T1000 (cell line): ENCODE measurements around the gene IFITM5.
"Not testable (repeated sequence)": the region's sequence is repeated elsewhere in the genome, so short reads cannot be mapped to it uniquely, and the experiment has no call there.

Source experiments
- DNase-seq: peaks from one replicate; lab custom pipeline; 2025; ENCODE audit warnings: mixed read lengths; lab: John Stamatoyannopoulos, UW

Gene IFITM5

DNA sequence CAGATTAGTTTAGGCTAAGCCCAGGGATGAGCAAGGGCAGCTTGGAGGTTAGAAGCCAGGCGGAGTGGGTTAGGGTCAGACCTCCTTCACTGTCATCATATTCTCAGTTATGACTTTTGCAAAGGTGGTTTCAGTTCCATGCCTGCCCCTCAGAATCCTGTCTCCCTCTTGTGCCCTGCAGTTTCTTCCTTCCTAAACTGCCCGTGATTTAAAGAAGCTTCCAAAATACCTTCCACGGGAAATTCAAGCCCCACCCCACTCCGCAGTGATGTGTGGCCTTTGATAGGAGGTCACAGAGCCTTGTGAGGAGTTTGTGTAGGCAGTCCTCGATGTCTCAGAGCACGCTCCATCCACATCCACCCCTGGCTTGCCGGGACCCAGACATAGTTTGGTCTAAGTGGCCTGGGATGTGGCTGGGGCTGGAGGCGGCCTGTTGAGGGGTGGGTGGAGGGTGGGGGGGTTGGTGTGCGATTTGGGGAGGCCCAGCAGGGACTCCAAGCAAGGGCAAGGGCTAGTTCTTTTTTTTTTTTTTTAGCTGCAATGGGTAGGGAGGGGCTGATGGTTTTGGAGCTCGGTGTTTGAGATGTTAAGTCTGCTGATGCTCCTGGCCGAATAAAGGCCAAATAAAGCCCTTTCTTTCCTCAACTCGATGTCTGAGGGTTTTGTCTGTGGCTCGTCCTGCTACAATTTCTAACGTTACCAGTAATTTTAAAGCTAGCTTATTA lies 12.9 kb upstream of the IFITM5 start:
- DNase-seq = no peak

DNA sequence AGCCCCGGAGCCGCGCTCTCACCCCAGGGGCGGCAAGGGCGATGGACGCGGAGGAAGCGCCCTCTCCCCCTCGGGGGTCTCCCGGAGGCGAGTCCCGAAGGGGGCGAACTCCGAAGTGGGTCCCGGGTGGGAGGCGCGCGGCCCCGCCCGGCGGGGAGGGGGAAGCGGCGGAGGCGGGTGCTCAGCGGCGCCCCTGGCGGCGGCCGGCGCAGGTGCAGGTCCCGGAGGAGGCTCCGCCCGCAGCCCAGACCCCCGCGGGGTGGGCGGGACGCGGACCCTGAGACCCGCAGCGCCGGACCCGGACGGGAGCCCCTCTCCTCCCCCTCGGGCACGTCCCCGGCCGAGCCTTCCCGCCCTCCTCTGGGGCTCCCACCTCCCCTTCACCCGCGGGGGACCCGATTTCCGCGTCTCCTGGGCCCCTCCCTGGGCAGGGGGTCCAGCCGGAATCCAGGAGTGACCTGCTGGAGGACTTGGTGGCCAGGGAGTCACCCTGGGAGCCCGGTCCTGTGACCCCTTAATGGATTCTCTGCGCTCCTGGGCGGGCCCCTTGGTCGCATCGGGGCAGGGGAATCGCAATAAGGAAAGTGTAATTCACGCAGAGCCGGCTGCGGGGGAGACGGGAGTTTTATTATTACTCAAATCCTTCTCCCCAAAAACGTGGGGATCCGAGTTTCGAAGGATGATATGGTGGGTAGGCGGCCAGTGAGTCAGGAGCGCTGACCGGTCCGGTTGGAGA lies 11.9 kb upstream of the IFITM5 start:
- not testable (repeated sequence) for DNase-seq

DNA sequence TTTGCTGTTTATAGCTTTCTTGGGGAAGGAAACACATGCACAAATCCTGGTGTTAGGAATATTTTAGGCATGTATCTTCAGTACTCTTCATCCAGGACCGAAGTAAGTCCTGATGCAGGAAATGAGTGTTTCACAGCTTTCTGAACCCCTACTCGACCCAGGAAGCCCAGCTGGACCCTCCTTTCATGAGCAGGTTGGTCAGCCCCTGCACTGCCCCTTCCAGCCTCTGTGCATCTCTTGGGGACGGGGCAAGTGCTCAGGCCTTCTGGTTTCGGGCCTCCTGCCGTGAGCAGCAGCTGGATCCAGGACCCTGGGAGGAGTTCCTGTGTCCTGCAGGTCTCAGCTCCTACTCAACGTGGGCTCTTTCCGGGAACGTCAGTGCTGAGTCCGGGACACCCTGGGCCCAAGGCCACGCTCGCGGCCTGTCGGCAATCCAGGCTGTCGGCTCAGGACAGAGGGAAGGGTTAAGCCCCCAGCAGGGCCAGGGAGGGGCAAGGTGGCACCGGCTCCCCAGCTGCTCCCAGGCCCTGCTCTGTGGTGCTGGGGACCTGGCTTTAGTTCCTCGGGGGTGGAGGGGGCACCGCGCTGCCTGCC lies 10.8 kb upstream of the IFITM5 start:
- not testable (repeated sequence) for DNase-seq

DNA sequence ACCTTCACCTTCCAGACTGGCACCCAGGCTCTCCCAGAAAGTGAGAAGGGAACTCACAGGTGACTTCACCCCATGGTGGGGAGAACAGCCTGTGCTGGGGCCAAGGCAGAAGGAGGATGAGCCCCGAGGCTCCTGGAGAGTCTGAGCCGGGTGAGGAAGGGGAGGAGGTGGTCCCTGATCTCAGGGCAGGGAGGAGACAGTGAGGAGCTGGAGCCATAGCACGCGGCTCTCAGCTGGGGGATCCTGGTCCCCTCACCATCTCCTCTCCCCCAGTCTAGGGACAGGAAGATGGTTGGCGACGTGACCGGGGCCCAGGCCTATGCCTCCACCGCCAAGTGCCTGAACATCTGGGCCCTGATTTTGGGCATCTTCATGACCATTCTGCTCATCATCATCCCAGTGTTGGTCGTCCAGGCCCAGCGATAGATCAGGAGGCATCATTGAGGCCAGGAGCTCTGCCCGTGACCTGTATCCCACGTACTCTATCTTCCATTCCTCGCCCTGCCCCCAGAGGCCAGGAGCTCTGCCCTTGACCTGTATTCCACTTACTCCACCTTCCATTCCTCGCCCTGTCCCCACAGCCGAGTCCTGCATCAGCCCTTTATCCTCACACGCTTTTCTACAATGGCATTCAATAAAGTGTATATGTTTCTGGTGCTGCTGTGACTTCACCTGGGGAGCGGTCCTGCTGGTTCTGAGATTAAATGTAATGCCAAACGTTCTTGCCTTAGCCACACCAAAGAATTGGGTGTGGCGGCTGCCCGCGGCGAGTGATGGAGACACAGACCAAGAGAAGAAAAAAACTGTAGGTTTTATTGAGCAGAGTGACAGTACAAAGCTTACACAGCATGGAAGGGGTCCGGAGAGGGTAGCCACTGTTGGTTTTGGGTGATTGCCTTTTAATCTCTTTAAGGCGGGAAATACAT lies 9.7 kb upstream of the IFITM5 start:
- not testable (repeated sequence) for DNase-seq

DNA sequence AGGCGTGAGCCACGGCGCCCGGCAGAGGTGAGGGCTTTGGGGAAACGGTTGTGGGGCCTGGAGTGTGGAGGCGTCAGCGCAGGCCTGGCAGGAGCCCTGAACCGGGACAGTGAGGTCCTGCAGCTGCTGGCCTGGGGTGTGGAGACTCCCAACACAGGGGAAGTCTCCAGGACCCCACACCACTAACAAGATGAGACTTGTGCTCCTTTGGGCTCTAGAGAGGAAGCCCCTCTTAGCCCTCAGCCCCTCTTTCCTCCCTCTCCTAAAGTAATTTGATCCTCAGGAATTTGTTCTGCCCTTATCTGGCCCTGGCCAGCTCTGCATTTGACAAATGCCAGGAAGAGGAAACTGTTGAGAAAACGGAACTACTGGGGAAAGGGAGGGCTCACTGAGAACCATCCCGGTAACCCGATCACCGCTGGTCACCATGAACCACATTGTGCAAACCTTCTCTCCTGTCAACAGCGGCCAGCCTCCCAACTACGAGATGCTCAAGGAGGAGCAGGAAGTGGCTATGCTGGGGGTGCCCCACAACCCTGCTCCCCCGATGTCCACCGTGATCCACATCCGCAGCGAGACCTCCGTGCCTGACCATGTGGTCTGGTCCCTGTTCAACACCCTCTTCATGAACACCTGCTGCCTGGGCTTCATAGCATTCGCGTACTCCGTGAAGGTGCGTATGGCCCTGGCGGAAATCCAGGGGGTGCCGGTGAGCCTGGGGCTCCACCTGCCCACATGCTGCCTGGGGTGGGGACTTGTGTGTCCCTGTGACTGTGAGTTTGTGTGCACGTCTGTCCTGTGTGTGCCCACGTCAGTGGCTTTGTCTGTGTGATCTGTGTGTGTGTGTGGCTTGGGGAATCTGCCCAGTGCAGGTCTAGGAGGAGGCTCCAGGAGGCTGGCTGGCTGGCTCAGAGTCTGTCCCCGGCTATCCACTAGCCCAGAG lies 8.7 kb upstream of the IFITM5 start, which contains the start of gene IFITM2:
TSS of gene IFITM2 (plus strand) at position 51 of the 943 bp plus-strand sequence. CDS start at position 428, 377 bp downstream.
- not testable (repeated sequence) for DNase-seq

DNA sequence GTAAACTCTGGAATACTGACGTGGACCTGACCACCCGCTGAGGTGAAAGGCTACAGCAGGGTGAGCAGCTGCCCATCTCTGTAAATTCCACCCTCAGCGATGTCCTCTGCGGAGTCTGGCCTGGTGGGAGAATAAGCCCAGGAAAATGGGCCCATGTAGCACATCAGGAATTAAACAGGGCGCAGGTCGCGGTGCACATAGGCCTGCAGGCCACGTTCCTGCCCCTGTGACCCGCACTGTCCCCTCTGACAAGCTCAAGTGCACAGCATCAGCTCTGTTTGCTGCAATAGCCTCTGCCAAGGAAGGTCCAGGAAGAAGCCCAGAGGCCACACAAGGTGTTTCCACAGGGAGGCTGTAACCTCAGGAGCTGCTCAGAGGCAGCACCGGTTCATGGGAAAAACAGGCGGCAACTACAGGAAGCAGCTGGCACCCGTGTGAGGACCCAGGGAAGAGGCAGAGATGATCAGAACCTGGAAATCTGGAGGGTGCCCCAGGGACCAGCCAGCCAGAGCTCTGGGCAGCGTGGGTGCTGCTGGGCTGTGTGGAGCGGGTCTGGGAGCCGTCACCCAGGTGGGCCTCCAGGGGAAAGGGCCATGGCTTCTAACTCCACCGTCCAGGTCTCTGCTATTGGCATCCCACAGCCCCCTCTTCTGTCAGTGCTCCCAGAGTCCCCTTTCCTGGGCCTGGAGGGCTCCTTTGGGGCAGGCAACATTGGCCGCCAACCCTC lies 7.5 kb upstream of the IFITM5 start:
- no peak for DNase-seq

DNA sequence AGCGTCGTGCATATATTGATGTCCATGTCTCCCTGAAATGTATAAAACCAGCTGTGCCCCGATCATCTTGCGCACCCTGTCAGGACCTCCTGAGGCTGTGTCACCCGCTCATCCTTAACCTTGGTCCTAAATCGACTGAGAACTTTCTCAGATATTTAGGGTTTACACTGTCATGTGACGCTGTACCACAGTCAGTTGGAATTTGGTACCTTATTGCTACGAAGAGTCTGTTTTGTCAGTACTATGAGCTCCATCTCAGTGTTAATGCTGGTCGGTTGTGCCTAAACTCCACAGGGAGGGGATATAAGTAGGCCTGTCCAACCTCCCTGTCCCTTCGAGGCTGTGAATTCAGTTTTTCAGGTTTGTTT lies 6.5 kb upstream of the IFITM5 start:
- DNase-seq = no peak

DNA sequence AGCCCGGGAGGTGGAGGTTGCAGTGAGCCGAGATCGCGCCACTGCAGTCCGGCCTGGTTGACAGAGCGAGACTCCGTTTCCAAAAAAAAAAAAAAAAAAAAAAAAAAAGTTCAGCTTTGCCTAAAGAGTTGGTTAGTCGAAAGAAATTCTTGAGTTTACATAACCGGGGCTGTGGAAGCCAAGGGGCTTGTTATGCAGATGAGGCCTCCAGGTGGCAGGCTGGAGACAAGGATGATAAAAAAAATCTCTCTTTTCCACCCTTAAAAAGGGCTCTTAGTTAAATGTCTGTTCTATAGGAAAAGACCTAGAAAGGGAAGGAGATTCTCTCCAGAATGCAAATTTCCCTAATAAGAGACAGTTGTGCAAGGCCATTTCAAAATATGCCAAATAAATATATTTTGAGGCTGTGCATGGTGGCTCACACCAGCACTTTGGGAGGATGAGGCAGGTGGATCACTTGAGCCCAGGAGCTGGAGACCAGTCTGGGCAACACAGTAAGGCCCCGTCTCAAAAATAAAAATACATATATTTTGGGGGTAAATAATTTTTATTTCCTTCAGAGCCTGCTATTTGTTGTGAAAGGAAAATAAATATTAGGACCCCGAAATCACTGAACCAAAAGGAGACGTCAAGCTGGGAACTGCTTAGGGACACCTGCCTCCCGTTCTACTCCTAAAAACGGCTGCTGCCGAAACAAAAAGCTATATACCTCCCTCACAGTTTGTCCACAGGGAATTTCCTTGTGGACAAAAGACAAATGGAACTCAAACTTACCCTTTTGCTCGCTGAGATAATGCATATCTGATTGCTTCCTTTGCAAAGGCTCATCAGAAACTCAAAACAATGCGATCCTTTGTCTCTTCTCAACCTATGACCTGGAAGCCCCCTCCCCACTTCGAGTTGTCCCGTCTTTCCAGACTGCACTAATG lies 5.9 kb upstream of the IFITM5 start:
- DNase-seq = no peak

DNA sequence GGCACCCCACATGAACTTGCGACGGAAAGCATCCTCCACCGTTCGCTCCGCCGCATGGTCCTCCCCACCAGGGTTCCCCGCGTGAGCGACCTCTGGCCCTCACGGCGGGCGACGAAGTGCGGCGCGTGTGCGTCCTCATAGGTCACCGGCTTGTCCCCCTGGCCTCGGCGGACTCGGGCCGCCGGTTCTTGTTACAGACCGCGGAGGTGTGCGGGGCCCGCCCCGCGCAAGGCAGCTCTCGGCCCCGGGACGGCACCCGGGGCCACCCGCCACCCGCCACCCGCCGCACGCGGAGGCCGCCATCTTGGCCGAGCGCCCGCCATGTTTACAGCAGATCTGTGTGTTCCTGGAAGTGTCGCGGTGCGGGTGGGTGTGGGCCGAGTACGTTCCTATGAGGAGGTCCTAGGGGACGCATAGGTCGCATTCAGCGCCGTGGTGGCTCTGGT lies 4.8 kb upstream of the IFITM5 start:
- no peak for DNase-seq

DNA sequence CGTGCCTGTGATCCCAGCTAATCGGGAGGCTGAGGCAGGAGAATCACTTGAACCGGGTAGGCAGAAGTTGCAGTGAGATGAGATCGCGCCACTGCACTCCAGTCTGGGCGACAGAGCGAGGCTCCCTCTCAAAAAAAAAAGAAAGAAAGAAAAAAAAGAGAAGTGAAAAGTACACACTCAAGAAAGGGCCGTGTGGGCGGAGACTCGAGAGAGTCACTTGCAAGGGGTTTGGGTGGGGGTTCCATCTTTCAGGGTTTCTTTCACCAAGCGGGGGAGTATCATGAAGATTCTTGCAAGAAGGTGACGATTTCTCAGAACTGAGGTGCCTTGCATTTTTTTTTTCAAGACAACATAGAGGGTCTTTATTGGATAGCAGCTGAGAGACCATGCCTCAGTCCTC lies 4.0 kb upstream of the IFITM5 start:
- no peak for DNase-seq

DNA sequence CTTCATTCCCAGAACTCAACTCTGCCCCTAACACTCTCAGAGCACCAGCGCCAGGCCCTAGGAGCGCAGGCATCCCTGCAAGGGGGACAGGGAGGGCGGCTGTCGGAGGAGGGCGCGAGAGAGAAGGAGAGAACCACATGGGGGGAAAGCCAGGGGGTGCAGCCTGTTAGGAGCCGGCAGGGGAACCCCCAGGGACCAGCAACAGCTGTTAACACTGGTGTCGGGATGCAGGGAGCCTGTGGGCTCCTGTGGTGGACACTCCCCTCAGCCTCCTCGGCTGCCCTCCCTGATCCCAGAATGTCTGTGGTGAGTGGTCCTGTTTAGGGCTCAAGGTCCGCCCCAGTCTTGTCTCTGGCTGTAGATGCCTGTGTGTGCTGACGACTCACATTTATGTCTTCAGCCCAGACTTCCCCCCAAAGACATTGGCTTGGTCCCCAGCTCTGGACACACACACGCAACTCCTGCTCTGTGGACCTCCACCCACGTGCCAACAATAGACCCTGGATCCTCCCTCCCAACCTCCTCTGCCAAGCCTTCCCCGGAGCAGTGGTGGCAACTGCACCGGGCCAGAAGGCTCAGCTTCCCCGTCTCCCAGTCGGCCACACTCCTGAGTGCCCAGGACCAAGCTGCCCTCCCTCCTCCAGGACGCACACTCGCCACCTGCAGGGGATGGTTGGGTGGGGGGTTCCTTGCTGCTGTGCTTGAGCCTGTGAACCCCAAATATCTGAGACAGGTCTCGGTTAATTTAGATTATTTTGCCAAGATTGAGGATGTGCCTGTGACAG lies 817 bp upstream of the IFITM5 start:
- DNase-seq = no peak

DNA sequence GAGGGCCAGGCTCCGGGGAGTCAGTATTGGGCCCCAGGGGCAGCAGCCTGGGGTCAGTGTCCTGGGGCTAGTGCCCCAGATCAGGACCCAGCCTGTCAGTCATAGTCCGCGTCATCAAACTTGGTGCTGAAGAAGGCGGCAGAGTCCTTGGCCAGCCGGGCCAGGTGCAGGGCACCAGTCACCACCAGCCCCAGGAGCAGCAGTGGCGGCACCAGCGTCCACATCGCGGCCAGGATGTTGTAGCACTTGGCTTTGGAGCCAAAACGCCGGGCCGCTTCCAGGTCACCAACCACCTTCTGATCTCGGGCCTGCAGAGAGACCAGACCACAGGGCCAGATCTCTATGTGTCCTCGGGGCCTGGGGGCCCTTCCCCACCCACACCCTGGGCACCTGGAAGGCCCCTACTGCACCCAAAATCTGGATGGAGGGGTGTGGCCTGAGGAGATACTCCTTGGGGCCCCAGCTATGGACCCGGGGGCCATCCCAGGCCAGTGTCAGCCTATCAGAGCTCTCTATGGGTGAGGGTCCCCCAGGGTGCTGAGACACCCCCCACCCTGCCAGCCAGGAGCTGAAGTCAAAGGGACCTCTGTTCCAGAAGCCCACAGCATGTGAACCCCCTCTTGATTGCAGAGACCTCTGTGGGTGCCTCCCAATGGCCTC lies 790 bp downstream of the IFITM5 start:
- DNase-seq = no peak

DNA sequence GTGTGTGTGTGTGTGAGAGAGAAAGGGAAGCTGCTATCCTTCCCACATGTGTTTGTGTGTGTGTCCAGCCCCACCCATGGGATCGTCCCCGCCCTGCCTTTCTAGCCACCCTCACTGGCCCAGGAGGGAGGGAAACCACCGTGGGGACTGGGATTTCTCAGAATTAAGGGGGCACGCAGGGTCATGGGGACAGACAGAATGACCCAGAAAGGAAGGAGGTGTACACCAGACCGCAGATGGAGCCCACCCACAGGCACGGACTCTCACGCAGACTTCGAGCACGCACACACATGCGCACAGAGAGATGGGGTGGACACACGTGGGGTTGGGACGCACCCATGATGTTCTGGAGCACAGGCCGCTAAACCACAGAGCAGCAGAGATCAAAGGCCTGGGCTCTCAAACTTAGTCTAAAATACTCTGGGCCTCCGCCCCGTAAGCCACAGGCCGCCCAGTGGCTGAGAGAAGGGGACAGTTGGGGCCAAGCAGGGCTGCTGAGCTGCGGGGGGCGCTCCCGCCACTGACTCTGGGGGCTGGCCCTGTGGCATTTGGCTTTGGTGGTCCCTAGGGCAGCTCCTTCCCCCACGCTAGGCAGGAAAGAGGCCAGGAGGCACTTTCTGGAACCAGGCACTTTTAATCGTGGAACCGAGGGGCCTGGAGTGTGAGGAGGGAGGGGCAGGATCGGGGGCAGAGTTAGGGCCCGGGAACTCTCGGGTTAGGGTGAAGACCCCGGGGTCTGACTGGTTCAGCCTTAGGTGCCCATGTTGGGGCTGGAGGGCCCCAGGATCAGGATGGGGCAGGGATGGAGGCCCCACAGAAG lies 1.5 kb downstream of the IFITM5 start:
- no peak for DNase-seq

DNA sequence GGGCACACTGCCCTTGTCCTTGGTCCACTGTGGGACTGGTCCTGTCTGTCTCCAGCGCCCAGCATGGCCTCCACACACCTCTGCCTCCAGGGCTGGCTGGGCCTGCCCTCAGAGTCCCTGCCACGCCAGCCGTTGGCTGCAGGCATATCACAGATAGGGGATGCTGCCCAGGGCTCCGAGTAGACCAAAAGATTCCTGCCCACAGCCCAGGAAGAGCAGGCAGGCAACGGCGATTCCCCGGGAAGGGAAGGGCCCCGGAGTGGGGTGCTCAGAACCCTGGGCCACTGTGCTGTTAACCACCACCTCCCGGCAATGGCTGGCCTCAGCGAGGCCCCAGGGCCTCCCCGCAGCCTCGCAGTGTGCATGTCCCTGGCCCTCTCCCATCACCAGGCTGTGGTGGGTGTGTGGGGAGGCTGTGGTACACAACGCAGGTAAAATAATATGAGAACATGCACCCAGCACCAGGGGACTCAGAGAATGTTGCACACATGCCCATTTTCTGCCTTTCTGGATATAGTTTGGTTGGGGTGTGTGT lies 2.2 kb downstream of the IFITM5 start:
- DNase-seq = no peak

DNA sequence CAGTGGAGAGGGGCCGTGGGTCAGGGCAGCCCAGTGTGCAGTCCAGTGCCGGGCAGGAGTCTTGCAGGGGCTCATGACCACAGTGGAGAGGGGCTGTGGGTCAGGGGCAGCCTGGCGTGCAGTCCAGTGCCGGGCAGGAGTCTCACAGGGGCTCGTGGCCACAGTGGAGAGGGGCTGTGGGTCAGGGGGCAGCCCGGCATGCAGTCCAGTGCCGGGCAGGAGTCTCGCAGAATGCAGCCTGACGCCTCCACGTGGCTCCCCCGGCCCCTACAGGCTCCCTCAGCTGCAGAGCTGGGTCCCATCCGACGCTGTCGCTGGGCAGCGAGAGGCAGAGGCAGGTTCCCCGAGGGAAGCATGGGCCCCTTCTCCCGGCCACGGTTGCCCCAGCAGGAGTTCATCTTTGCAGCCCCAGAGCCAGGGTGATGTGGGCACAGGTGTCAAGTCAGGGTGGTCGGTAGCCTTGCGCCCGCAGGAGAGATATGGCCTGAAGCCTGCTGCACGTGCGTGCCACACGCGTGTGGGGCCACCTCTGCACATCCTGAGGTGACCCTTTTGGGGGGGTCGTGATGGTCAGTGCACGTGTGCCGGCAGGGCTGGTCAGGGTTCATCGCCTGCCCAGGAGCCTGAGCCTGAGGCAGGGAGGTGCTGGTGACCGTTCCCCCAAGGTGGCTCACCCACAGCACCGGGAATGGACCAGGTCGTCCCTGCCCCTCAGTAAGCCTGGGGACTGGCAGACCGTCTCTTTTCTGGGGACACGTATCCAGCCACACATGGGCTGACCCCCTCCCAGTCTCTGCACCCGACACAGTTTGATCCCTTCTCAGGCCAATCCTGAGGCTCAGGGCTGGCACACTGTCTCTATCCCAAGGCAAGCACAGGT lies 2.9 kb downstream of the IFITM5 start:
- no peak for DNase-seq
